GM18867 (cell line): ENCODE measurements around the gene PADI1.

ENCODE experiments used
- ATAC-seq: cut with Tn5 transposase; IDR thresholded peaks from one replicate; pipeline ENCODE4 v1.9.1; 2021; ENCODE audit warnings: mild to moderate bottlenecking, moderate library complexity; ENCODE audit not compliant: unreplicated experiment

The PADI1 gene

DNA sequence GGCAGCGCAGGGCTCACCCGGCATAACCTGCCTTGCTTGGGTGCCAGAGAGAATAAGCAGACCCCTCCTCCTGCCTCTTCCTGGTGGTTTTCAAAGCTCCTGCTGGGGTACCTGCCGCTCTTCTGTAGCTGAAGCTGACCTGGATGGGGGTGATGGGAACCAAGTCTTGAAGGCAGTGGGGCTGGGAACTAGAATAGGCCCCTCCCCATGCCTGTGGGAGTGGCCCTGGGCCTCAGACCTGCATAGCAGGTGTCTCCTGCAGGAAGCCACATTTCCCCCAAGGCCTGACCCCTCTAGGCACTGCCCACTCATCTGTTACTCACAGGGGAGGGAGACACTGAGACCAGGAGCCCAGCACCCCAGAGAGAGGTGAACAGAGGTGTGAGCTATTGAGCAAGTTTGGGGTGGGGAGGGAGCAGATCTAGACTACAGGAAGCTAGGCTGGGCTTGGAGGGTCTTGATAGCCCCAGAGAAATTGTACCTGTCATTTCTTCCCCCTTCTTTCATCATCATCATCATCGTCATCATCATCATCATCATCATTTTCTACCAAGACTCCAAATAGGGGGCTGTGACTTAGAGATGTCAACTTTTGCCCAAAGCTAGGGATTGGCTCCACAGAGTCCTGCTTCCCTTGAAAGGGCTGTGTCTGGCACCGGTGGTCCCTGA, 10.1 kb downstream of the PADI1 start:
- no peak for ATAC-seq

DNA sequence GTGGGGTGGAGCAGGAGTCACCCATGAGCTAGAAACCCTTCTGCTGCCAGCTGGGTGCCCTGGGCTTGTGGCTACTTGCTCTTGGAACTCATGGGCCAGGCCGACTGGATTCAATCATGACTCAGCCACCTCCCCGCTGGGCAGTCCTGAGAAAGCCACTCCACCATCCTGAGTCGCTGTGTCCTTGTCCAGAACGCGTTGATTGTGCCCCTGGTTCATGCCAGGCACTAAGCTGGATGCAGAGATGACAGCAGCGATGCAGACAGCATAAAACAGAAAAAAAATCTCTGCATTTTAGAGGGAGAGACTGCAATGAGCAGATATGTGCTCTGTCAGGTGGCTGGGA, 10.6 kb downstream of the PADI1 start:
- ATAC-seq, result no peak

DNA sequence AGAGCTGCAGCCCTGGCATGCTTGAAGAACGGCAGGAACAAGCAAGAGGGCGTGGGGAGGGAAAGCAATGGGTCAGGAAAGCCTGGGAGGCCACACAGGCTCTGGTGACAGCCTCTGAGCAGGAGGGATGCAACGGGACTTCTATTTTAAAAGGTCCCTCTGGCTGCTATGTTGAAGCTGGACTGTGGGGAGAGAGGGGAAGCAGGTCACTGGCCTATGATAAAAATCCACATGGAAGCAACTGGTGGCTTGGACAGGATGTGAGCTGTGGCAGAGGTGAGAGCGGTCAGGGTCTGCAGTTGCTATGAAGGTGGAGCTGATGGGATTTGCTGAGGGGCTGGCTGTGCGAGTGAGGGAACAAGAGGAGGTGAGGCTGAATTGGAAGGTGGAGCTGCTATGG, 11.2 kb downstream of the PADI1 start:
- no peak for ATAC-seq

DNA sequence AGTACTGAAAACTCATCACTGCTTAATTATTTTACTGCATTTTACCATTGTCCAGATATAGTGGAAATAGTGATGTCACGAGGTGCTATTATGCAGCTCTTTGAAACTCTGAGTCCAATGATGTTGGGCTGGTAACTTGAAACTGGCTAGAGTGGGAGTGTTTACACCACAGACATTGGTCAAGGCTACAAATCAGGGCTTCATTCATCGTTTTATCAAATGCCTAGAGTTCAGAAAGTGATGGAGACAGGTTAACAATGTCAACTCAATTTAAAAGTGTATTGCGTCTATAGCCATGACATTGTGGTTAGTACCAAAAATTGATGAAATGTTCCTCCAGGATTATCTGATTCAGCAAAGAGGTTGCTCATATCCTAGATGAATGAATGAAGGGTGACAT, 12.7 kb downstream of the PADI1 start:
- ATAC-seq, result no peak

DNA sequence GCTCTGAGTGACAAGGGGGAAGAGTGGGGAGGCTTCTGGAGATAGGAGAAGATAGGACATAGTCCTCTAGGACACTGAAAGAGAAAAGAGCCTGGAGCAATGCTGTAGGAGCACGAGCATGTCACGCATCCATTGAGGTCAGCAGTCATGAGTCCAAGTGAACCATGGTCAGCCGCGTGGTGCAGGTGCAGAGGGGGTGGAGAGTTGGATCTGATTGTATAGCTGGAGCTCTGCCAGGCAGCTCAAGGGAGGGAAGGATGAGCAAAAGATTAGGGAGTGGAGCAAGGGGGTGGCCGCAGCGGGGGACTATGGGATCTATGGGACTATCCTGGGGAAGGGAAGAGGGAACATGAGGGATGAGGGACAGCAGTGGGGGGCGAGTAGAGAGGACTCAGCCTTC, 14.0 kb downstream of the PADI1 start:
- ATAC-seq, result no peak

DNA sequence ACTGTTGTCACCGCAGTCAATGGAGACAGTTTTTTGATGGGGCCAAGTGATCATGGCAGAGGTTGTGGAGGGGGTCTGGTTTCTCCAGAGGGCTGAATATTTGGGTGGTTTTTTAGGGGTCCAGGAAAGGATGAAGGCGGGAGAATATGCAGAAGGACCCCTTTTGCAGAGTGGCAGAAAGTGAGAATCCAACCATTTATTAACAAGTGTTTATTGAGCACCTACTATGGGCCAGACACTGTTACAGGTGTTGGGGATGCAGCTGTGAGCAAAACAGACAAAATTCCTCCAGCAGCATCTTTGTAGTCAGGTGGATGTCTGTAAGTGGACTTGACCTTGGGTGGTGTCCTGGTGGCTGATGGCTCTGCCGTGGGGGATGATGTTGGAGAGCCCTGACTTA, 15.4 kb downstream of the PADI1 start:
- ATAC-seq, result no peak

DNA sequence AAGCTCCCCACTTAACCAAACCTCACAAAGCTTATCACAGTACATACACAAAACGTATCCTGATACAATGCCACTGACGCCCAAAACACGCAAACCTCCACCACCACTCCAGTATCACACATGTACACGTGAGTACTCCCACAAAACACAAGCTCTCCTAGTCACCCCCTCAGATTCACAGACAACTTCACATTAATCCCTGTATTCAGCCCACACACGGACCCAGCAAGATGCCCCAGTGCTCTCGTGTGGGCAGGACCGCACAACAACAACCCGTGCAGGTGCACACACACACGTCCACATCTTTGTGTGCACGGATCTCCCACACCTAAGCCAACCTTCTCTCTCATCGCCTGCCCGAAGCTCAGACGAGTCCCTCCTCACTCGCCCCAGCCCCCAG, 17.6 kb downstream of the PADI1 start:
- ATAC-seq, result no peak

DNA sequence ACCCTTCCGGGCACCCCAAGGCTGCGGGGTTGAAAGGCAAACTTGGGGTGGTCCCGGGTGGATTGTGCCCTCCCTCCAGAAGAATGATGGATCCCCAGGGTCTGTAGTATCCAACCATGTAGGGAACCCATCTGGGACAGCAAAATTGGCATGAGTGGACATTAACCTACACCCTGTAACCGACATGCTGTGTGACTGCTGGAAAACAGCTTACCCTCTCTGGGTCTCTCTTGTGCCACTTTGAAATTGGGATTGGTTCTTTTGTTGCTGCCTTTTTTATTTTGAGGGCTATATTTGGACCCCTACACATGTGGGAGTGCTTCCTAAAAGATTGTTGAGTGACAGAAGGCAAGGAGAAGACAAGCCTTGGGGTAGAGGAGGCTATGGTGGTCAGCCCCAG, 19.5 kb downstream of the PADI1 start:
- no peak for ATAC-seq

DNA sequence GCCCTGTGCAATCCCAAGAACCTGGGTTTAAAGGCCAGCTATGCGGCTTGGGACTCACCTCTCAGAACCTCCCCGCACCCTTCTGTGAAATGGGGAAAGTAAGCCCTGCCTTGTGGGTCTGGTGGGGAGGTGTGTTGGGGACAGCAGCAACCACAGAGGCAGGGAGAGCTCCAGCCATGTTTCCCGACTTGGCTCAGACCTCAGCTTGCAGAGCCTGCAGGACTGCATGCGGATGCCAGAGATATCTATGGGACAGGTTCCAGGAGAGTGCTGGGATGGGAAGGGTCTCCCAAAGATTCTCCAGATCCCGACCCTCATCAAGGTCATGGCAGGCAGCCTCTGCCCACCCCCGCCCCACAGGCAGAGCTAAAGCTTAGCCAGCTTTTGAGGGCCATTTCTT, 20.2 kb downstream of the PADI1 start:
- ATAC-seq, result no peak

DNA sequence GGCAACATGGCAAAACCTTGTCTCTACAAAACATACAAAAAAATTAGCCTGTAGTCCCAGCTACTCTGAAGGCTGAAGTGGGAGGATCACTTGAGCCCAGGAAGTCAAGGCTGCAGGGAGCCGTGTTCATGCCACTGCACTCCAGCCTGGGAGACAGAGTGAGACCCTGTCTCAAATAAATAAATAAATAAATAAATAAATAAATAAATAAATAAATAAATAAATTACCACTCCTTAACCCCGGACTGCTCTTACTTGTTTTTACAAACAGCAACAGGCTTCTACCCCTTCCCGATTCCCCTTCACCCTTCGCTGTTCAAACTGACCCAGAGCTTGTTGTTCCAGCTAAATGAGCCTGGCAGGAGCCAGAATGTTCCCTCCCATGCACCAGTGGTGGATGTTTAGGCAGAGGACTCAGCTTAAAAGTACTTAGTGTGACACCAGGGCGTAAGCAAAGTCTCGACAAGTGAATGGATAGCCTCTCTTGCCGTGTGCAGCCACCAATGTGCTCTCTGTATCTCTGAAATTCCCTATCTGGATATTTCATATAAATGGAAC, 22.5 kb downstream of the PADI1 start:
- ATAC-seq, result no peak

DNA sequence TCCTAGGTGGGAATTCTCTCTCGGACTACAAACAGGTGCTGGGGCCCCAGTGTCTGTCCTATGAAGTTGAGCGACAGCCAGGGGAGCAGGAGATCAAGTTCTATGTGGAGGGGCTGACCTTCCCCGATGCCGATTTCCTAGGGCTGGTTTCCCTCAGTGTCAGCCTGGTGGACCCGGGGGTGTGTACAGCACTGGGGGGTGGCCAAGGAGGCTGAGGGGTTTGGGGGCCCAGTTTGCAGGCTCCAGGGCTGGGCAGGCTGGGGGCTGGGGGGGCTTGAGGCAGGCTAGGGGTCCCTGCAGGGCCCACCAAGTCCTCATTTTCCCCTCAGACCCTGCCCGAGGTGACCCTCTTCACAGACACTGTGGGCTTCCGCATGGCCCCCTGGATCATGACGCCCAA, 23.7 kb downstream of the PADI1 start:
- no peak for ATAC-seq

DNA sequence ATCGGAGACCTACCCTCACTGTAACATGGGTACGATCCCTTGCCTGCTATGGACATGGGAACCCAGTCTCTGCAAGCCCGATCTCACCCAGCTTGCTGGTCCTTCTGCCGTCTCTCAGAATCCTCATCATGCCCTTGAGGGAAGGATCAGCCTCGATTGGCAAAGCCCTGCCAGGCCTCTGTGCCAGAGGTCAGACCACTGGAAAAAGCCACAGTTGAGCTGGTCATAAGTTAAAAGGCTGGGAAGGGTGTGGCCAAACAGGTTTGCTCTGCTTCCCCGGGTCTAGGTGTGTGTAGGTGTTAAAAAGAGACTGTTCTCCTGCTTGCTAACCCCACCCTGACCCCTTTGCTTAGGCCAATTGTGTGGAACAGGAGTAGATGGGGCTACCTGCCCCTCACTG, 24.5 kb downstream of the PADI1 start:
- ATAC-seq, result no peak

DNA sequence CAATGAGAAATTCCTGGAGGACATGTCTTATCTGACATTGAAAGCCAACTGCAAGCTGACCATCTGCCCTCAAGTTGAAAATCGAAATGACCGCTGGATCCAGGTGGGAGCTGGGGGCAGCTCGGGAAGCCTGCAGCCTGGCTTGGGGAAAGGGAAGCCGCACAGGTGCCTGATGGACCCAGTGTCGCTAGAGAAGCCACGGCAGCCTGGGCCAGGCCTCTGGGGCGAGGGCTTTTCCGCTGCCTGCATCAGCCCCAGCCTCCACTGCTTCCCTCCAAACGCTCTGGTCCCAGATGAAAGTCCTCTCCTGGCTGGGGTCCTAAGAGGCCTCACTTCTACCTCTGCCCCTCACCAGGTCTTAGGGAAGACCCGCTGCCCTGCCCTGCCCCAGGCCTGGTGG, 25.2 kb downstream of the PADI1 start:
- no peak for ATAC-seq

DNA sequence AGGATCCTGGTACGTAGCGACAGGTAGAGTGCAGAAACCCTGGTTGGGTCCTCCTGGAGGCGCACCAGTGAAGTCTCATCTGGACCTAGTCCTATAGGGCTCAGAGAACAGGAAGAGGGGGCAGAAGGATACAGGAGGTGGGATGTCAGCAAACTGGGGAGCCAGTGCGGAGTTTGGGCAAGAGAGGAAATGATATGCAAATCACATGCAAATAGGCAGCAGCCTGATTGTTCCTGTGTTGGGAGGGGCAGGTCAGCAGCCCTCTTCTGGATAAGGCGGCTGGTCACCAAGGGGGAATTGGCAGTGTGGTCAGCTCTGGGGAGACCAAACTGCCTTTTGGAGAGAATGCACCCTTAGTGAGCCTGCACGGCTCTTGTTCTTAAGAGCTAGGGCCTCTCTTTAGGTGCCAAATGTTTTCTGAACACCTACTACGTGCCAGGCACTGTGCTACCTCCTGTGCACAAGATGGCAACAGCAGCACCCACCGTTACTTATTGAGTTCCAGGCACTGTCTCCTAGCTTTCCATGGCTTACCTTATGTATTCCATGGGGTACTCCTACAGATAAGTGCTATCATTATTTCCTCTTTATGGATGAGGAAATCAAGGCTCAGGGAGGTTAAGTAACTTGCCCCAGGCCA, 25.9 kb downstream of the PADI1 start:
- ATAC-seq, result no peak

DNA sequence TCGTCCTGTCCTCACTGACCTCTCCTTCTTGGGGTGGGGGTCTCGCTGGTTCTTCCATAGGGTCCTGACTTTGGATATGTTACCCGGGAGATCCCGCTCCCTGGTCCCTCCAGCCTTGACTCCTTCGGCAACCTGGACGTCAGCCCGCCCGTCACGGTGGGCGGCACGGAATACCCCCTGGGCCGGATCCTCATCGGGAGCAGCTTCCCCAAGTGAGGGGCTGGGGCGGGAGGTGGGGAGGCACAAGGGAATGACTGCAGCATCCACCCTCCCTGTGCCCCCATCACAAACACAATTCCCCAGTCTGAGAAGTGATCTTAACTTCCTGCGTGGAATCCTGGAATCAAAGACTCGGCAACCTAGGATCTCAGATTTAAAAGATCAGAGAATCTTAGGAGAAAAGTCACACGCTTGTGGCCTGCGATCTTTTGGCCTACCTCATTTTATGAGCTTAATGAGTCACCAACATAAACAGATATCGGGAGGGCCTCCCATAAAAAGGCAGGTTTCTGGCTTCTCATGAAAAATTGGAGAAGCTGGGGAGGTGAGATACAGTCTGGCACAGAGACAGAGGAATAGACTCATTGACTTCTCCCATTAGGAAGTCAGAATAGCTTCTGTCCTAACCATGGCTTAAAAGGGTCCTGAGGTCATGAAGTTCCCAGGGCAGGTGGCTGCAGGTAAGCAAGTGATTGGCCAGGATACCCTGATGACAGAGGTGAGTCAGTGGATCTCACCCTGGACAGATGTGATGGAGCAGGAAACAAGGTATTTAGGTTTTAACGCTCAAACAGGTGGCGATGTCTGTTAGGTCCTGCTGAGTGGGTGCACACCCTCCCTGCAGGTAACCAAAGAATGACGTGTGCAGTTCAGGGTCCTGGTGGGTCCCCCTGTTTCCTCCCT, 28.1 kb downstream of the PADI1 start:
- ATAC-seq, result no peak

DNA sequence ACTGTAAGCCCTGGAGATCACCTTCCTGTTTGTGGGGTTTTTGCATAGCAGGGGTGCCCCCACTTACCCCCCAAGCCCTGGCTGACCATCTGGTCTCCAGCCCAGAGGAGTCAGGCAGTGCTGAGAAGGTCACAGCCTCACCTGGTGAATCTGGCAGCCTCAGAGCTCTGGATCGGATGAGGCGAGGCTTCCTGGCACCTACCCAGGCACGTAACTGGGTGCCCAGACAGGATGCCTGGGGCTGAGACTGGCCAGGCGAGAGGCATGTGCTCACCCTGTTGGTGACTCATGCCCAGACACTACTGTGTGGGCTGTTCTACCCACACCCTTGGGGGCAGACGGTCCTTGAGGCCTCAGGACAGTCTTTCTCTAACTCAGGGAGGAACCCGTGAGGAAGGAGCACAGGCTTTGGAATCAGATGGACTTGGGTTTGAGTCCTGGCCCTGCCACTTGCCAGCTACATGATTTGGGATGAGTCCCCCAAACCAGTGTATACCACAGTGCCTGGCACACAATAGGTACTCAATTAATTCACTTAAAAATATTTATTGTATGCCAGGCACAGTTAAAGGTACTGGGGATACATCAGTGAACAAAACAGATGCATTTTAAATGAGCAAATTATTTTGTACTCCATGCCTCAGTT, 28.9 kb downstream of the PADI1 start:
- no peak for ATAC-seq

DNA sequence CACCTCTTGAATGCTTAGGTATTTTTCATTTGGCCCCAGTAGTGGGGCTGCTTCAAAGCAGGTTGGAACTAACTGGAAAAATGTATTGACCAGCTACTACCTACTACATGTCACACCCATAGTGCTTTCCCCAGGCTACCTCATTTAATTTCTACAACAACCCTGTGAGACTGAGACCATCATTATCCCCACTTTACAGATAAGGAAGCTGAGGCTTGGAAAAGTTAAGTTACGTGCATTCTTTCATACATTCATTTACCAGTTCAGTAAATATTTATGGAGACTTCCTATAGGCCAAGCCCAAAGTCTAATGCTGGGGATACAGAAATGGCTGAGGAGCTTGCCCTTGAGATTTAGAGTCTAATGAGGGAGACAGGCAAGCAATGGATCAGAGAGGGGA, 29.5 kb downstream of the PADI1 start:
- ATAC-seq, result no peak

DNA sequence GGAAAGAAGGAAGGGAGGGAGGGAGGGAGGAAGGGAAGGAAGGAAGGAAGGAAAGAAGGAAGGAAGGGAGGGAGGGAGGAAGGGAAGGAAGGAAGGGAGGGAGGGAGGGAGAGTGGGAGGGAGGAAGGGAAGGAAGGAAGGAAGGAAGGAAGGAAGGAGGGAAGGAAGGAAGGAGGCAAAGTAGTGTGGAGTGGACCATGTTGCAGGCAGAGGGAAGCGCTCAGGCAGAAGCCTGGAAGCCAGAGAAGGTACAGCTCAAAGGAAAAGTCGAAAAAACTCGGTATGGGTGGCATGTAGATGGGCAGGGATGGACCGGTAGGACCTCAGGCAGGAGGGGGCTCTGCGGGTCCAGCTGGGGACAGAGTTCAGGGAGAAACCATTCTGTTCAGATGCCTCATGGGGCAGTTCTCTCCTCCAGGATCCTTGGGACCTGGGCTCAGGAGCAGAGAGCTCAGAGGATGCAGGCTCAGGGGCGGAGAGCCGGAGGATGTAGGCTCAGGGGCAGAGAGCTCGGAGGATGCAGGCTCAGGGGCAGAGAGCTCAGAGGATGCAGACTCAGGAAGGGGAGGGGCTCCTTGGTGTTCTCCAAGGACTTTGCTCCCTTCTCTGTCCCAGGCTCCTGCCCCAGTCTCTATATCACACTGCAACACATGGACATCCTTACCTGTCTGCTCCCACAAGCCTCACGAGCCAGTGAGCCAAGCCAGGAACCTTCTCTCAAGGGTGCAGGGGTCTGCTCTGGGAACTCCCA, 30.4 kb downstream of the PADI1 start:
- ATAC-seq, result no peak

DNA sequence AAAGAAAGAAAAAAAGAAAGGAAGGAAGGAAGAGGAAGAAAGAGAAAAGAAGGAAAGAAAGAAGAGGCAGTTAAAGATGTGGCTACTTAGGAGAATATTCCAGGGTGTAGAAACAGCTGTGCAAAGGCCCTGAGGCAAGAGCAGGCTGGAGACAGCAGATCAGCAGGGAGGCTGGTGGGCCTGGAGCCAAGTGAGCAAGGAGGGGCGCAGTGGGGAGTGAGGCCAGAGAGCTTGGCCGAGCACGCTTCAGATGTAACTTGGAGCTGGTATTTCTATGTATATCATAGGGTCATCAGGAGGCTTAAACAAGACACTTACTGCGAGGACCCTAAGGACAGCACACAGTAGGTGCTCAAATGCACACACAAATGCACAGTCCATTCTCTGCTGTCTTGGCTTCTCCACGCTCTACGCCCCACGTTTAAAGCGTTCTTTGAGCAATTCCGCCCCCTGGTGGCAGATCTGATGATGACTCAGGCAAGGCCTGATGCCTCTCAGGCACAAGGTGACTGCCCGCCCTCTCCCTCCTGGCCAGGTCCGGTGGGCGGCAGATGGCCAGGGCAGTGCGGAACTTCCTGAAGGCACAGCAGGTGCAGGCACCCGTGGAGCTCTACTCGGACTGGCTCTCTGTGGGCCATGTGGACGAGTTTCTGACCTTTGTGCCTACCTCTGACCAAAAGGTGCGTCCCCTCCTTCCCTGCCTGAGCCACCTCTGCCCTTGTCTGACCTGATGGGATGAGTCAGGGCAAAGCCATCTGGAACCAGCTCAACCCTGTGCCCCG, 32.0 kb downstream of the PADI1 start:
- ATAC-seq, result peak; percentile 54

DNA sequence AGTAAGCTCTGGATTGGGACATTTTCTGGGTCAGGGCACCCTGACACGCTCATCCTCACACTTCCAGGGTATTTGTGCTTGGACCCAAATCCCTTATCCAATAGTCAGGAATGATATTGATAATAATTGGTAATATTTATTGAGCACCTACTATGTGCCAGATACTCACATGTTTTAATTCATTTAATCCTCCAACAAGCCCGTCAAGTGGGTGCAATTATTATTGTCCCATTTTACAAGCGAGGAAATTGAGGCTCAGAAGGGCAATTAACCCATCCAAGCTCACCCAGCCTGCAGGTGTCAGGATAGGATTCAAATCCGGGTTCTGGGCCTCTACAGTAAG, 32.6 kb downstream of the PADI1 start:
- no peak for ATAC-seq
